Caco-2 (cell line): ENCODE data around the gene LCAT. TPM values are rescaled to one million over a fixed set of nuclear protein-coding genes. Genes with fewer than 3 reads are reported as not detected.
A peak's percentile ranks its signal among the peaks of the same experiment; 100 is the strongest.

Experiments
- Bru-seq: library from RNA; stranded (reverse); fragments of 400-500 nt; gene quantifications from one replicate; lab custom pipeline; 2021; lab: Mats Ljungman, UMichigan
- BruChase-seq, 2 experiments: library from RNA; stranded (reverse); fragments of 400-500 nt; gene quantifications; one replicate each; lab custom pipeline; 2021; lab: Mats Ljungman, UMichigan
- BruUV-seq: library from RNA; stranded (reverse); fragments of 400-500 nt; replicated peaks from 2 replicates; lab custom pipeline; 2021; lab: Mats Ljungman, UMichigan
- CTCF ChIA-PET: fragments of 300-600 bp; sonication (Branson Sonifier 250); formaldehyde crosslinking; loops from one replicate; lab custom pipeline; 2022; ENCODE audit warnings: antibody characterized with exemption; lab: Charles Lee
- POLR2A ChIA-PET: fragments of 300-600 bp; sonication (Branson Sonifier 250); formaldehyde crosslinking; loops from one replicate; lab custom pipeline; 2022; ENCODE audit warnings: antibody characterized with exemption; lab: Charles Lee
- DNase-seq, 2 experiments: peaks; one replicate each; pipeline versions ENCODE4 v3.0.0 to v3.0.0-alpha.2; 2020 to 2022
- H3K27me3 ChIP-seq: replicated peaks from 2 replicates; pipeline ENCODE4 v1.6.0; 2011; ENCODE audit warnings: low read length; ENCODE audit not compliant: control insufficient read depth, insufficient read depth
- H3K36me3 ChIP-seq: 2 replicates; pipeline ENCODE4 v1.5.1; 2011; ENCODE audit warnings: low read length; ENCODE audit not compliant: control insufficient read depth, insufficient read depth
- H3K4me1 ChIP-seq: fragments of 250-450 bp; sonication (Bioruptor Pico); 2 replicates; pipeline ENCODE4 v1.5.1; 2020; ENCODE audit warnings: mild to moderate bottlenecking
- H3K4me3 ChIP-seq: 2 replicates; pipeline ENCODE4 v1.5.1; 2011; ENCODE audit warnings: low read depth, mild to moderate bottlenecking, control low read depth, low read length
- H3K9me3 ChIP-seq: fragments of 250-450 bp; sonication (Bioruptor Pico); 2 replicates; pipeline ENCODE4 v1.5.1; 2020; ENCODE audit warnings: mild to moderate bottlenecking, moderate library complexity
- H3K27ac Mint-ChIP-seq: one replicate; pipeline ENCODE4 v1.8.0; 2022; ENCODE audit warnings: mixed read lengths; ENCODE audit not compliant: unreplicated experiment
- H3K27me3 Mint-ChIP-seq: one replicate; pipeline ENCODE4 v1.8.0; 2022; ENCODE audit warnings: mixed read lengths; ENCODE audit not compliant: insufficient read depth, unreplicated experiment
- H3K36me3 Mint-ChIP-seq: one replicate; pipeline ENCODE4 v1.8.0; 2022; ENCODE audit warnings: mild to moderate bottlenecking, mixed read lengths; ENCODE audit not compliant: insufficient read depth, unreplicated experiment
- H3K4me1 Mint-ChIP-seq: one replicate; pipeline ENCODE4 v1.8.0; 2022; ENCODE audit warnings: low read depth, mixed read lengths; ENCODE audit not compliant: unreplicated experiment
- H3K4me3 Mint-ChIP-seq: one replicate; pipeline ENCODE4 v1.8.0; 2022; ENCODE audit warnings: mild to moderate bottlenecking, moderate library complexity, mixed read lengths; ENCODE audit not compliant: unreplicated experiment
- H3K9me3 Mint-ChIP-seq: one replicate; pipeline ENCODE4 v1.8.0; 2022; ENCODE audit warnings: mixed read lengths; ENCODE audit not compliant: unreplicated experiment
- intact Hi-C: fragments of 100-400 bp; cut with micrococcal nuclease; formaldehyde crosslinking; loops from one replicate; pipeline ENCODE4 v1.10.0; 2022; ENCODE audit not compliant: unreplicated experiment
- long read RNA-seq: library from polyadenylated mRNA; stranded (forward); transcript quantifications from one replicate; pipeline ENCODE4 v2.0.0, GENCODE V29; 2022
- total RNA-seq: library from RNA; stranded (reverse); gene quantifications from 2 replicates; pipeline ENCODE4 v1.2.3, GENCODE V29; 2022
- TF ChIP-seq, protein P1 (sequence below), 2 experiments: fragments of 200-600 bp in 1 of 2; IDR thresholded peaks; 1 replicate in 1 of 2; 2 replicates in 1 of 2; pipeline versions ENCODE4 v1.5.1 to v1.8.0; 2011 to 2022; ENCODE audit warnings: antibody characterized with exemption in 1 of 2, control low read depth in 1 of 2, inconsistent platforms in 1 of 2, low read depth in 1 of 2, low read length in 1 of 2, mild to moderate bottlenecking in 1 of 2, moderate library complexity in 1 of 2; ENCODE audit not compliant: insufficient read depth in 1 of 2, severe bottlenecking in 1 of 2, unreplicated experiment in 1 of 2

Gene LCAT
- total RNA-seq (26.3 and 33.3 TPM in 2 replicates), Bru-seq, nascent RNA (percentile 62 among the genes with signal in this experiment), BruChase-seq, experiment 1, labeled RNA remaining after a 2-hour chase (percentile 81 among the genes with signal in this experiment), BruChase-seq, experiment 2, labeled RNA remaining after a 6-hour chase (percentile 80 among the genes with signal in this experiment)
- long read RNA-seq, partial matches to known transcripts: 1 of 7 reads
- long read RNA-seq, other reads (novel, unspliced or antisense): 3 of 7 reads

GRCh38 chr16:67943619-67944504, at the start of gene LCAT:
LCAT (minus strand) TSS chr16:67944120; CDS start chr16:67944101, 19 bp downstream.
- peaks cover 4% of the 10 kb centered on the region for H3K36me3 ChIP-seq
- H3K27ac Mint-ChIP-seq: no peak within 1 kb of the TSS
- no peak within 1 kb of the TSS for H3K4me3 Mint-ChIP-seq
- no TSS peak for BruUV-seq
- TF ChIP-seq, protein P1, sequence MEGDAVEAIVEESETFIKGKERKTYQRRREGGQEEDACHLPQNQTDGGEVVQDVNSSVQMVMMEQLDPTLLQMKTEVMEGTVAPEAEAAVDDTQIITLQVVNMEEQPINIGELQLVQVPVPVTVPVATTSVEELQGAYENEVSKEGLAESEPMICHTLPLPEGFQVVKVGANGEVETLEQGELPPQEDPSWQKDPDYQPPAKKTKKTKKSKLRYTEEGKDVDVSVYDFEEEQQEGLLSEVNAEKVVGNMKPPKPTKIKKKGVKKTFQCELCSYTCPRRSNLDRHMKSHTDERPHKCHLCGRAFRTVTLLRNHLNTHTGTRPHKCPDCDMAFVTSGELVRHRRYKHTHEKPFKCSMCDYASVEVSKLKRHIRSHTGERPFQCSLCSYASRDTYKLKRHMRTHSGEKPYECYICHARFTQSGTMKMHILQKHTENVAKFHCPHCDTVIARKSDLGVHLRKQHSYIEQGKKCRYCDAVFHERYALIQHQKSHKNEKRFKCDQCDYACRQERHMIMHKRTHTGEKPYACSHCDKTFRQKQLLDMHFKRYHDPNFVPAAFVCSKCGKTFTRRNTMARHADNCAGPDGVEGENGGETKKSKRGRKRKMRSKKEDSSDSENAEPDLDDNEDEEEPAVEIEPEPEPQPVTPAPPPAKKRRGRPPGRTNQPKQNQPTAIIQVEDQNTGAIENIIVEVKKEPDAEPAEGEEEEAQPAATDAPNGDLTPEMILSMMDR (IDR thresholded peaks at IDR 0.05; ENCODE audit: insufficient read depth in 1 of 2, low read depth in 1 of 2, low read length in 1 of 2, severe bottlenecking in 1 of 2, unreplicated experiment in 1 of 2): no peak
- no peaks in the 10 kb centered on the region for H3K9me3 ChIP-seq
- no peak for DNase-seq
- intact Hi-C loops: no loop called here
- H3K4me1 Mint-ChIP-seq: peaks cover 6% of the 10 kb centered on the region
- H3K27me3 Mint-ChIP-seq: no peaks in the 10 kb centered on the region
- ChIA-PET CTCF (interaction anchor here (0.6 to 1.2 kb wide), 3 partner anchors 8 to 37 kb away, joined by 3 to 4 read pairs (median 4); no protein-coding TSS in a partner anchor), POLR2A (interaction anchor here (0.6 kb wide), 1 partner anchor 249 kb away, joined by 6 read pairs; no protein-coding TSS in a partner anchor)
- H3K4me3 ChIP-seq: no peak within 1 kb of the TSS
- H3K36me3 Mint-ChIP-seq: peaks cover 93% of the 10 kb centered on the region
- H3K9me3 Mint-ChIP-seq: no peaks in the 10 kb centered on the region
- no peaks in the 10 kb centered on the region for H3K27me3 ChIP-seq
- H3K4me1 ChIP-seq: peaks cover 6% of the 10 kb centered on the region; the same call in 1 of the 2 replicates

- Histone ChIP-seq H3K27me3 (no peaks in the 10 kb centered on the region), H3K9me3 (no peaks in the 10 kb centered on the region), H3K4me3 (no peak overlapping the region), H3K4me1 (peaks cover 7% of the 10 kb centered on the region), H3K36me3 (no peaks in the 10 kb centered on the region)
- H3K36me3 Mint-ChIP-seq: no peaks in the 10 kb centered on the region
- BruUV-seq: no TSS peak
- TF ChIP-seq, protein P1 (IDR thresholded peaks at IDR 0.05; ENCODE audit: insufficient read depth in 1 of 2, low read depth in 1 of 2, low read length in 1 of 2, severe bottlenecking in 1 of 2, unreplicated experiment in 1 of 2): peak; percentile 95
- POLR2A ChIA-PET: interaction anchor here (0.6 kb wide), 2 partner anchors 27 to 58 kb away, joined by 3 to 5 read pairs; no protein-coding TSS in a partner anchor
- intact Hi-C loops: loop anchor here (1.0 to 2.0 kb wide), 4 partner anchors 47 to 241 kb away; no protein-coding TSS in a partner anchor
- peak; percentile 80 to 86 for DNase-seq
- no peak overlapping the region for H3K27ac Mint-ChIP-seq
- no peaks in the 10 kb centered on the region for H3K4me1 Mint-ChIP-seq
- no peaks in the 10 kb centered on the region for H3K9me3 Mint-ChIP-seq
- no peaks in the 10 kb centered on the region for H3K27me3 Mint-ChIP-seq
- H3K4me3 Mint-ChIP-seq: peak overlapping the region; percentile 37
- CTCF ChIA-PET: interaction anchor here (0.5 to 1.0 kb wide), 9 partner anchors 11 to 872 kb away, joined by 3 to 12 read pairs (median 3); partner anchors contain the start of genes DDX28 and DUS2
These were observed 49.5 kb upstream of the LCAT start for GRCh38 chr16:67993207-67994039.
